HEK293 (cell line): ENCODE data around the gene SEC24C.

Experiments
- CTCF ChIP-seq: fragments of 450-650 bp; formaldehyde crosslinking; IDR thresholded peaks from 2 replicates; pipeline ENCODE4 v1.5.1; 2016; ENCODE audit warnings: missing biosample characterization, missing genetic modification characterization
- ELK4 ChIP-seq: IDR thresholded peaks from 2 replicates; pipeline ENCODE4 v1.6.1; 2011; ENCODE audit warnings: mild to moderate bottlenecking, low read depth, low read length, borderline replicate concordance
- KLF17 ChIP-seq: fragments of 450-650 bp; formaldehyde crosslinking; IDR thresholded peaks from 2 replicates; pipeline ENCODE4 v1.5.1; 2016; ENCODE audit warnings: missing biosample characterization, missing genetic modification characterization
- REST ChIP-seq: fragments of 450-650 bp; formaldehyde crosslinking; IDR thresholded peaks from 2 replicates; pipeline ENCODE4 v1.5.1; 2016; ENCODE audit warnings: missing biosample characterization, missing genetic modification characterization
- ZNF112 ChIP-seq: fragments of 450-650 bp; formaldehyde crosslinking; IDR thresholded peaks from 2 replicates; pipeline ENCODE4 v1.5.0; 2017; ENCODE audit warnings: missing biosample characterization, missing genetic modification characterization
- ZNF239 ChIP-seq: fragments of 450-650 bp; formaldehyde crosslinking; IDR thresholded peaks from 2 replicates; pipeline ENCODE4 v1.5.1; 2016; ENCODE audit warnings: missing biosample characterization, missing genetic modification characterization
- ZNF24 ChIP-seq: fragments of 450-650 bp; formaldehyde crosslinking; IDR thresholded peaks from 2 replicates; pipeline ENCODE4 v1.5.1; 2016; ENCODE audit warnings: missing biosample characterization, missing genetic modification characterization
- ZNF398 ChIP-seq: fragments of 450-650 bp; formaldehyde crosslinking; IDR thresholded peaks from 2 replicates; pipeline ENCODE4 v1.5.1; 2017; ENCODE audit warnings: missing biosample characterization, missing genetic modification characterization
- ZNF426 ChIP-seq: fragments of 450-650 bp; formaldehyde crosslinking; IDR thresholded peaks from 2 replicates; pipeline ENCODE4 v1.5.1; 2017; ENCODE audit warnings: missing biosample characterization, missing genetic modification characterization, mild to moderate bottlenecking, inconsistent platforms, moderate library complexity
- ZNF664 ChIP-seq: fragments of 450-650 bp; formaldehyde crosslinking; IDR thresholded peaks from 2 replicates; pipeline ENCODE4 v1.5.1; 2016; ENCODE audit warnings: missing biosample characterization, missing genetic modification characterization
- ZNF777 ChIP-seq: fragments of 450-650 bp; formaldehyde crosslinking; IDR thresholded peaks from 2 replicates; pipeline ENCODE4 v1.5.1; 2017; ENCODE audit warnings: missing biosample characterization, missing genetic modification characterization, borderline replicate concordance
- ZNF843 ChIP-seq: fragments of 450-650 bp; formaldehyde crosslinking; IDR thresholded peaks from 2 replicates; pipeline ENCODE4 v1.5.1; 2016; ENCODE audit warnings: missing biosample characterization, missing genetic modification characterization

GRCh38 chr10:73742454-73742734 is 1.8 kb upstream of the SEC24C start:
- TF ChIP-seq ZNF239 (tag by site-specific recombination) = no peak
- no peak for TF ChIP-seq ZNF777 (tag by site-specific recombination)
- no peak for TF ChIP-seq ZNF664 (tag by site-specific recombination)
- TF ChIP-seq CTCF (tag by site-specific recombination) = no peak
- TF ChIP-seq ELK4 = no peak
- no peak for TF ChIP-seq REST (tag by site-specific recombination)
- TF ChIP-seq ZNF24 (tag by site-specific recombination) = no peak
- TF ChIP-seq ZNF843 (tag by site-specific recombination) = no peak
- no peak for TF ChIP-seq ZNF398 (tag by site-specific recombination)
- no peak for TF ChIP-seq ZNF112 (tag by site-specific recombination)
- no peak for TF ChIP-seq KLF17
- TF ChIP-seq ZNF426 = no peak
